H9 (cell line): Measurements from ENCODE around the gene SLC24A4. TPM values are rescaled to one million over a fixed set of nuclear protein-coding genes. Genes with fewer than 3 reads are reported as not detected.

ENCODE experiments used
- DNase-seq: peaks from one replicate; pipeline ENCODE4 v3.0.0-alpha.2; 2017
- H2AFZ ChIP-seq: one replicate; pipeline ENCODE4 v1.6.1; 2013; ENCODE audit warnings: mild to moderate bottlenecking, low read length, control low read depth, moderate library complexity
- H2AK5ac ChIP-seq: 2 replicates; pipeline ENCODE4 v1.6.1; 2013; ENCODE audit warnings: low read length, control low read depth, mixed read lengths; ENCODE audit not compliant: insufficient read length
- H2BK120ac ChIP-seq: one replicate; pipeline ENCODE4 v1.6.1; 2013; ENCODE audit warnings: low read depth, mild to moderate bottlenecking, low read length, control low read depth, inconsistent platforms; ENCODE audit not compliant: poor library complexity, severe bottlenecking
- H2BK12ac ChIP-seq: 2 replicates; pipeline ENCODE4 v1.6.1; 2013; ENCODE audit warnings: low read length, control low read depth, mixed read lengths, low read depth; ENCODE audit not compliant: insufficient read length
- H2BK15ac ChIP-seq: 2 replicates; pipeline ENCODE4 v1.6.1; 2013; ENCODE audit warnings: low read depth, low read length, control low read depth
- H2BK20ac ChIP-seq: one replicate; pipeline ENCODE4 v1.6.1; 2013; ENCODE audit warnings: low read depth, mild to moderate bottlenecking, low read length, control low read depth, inconsistent platforms; ENCODE audit not compliant: poor library complexity, severe bottlenecking
- H2BK5ac ChIP-seq: 2 replicates; pipeline ENCODE4 v1.6.1; 2013; ENCODE audit warnings: low read length, control low read depth, mixed read lengths; ENCODE audit not compliant: insufficient read length
- H3K14ac ChIP-seq: 2 replicates; pipeline ENCODE4 v1.6.1; 2013; ENCODE audit warnings: low read length, control low read depth; ENCODE audit not compliant: insufficient read depth
- H3K18ac ChIP-seq: 2 replicates; pipeline ENCODE4 v1.6.1; 2013; ENCODE audit warnings: low read depth, mild to moderate bottlenecking, mixed read lengths, low read length, control low read depth; ENCODE audit not compliant: insufficient read length
- H3K23ac ChIP-seq: 2 replicates; pipeline ENCODE4 v1.6.1; 2013; ENCODE audit warnings: low read length, control low read depth, mixed read lengths, low read depth; ENCODE audit not compliant: insufficient read length
- H3K23me2 ChIP-seq: 2 replicates; pipeline ENCODE4 v1.6.1; 2013; ENCODE audit warnings: low read depth, mild to moderate bottlenecking, mixed read lengths, low read length, control low read depth; ENCODE audit not compliant: insufficient read length, poor library complexity, severe bottlenecking
- H3K27ac ChIP-seq: 2 replicates; pipeline ENCODE4 v1.5.1; 2013; ENCODE audit warnings: low read length, control low read depth, mixed read lengths, low read depth; ENCODE audit not compliant: insufficient read length
- H3K27me3 ChIP-seq: 2 replicates; pipeline ENCODE4 v1.6.1; 2013; ENCODE audit warnings: low read length, control low read depth, inconsistent platforms; ENCODE audit not compliant: insufficient read depth
- H3K4ac ChIP-seq: 2 replicates; pipeline ENCODE4 v1.6.1; 2013; ENCODE audit warnings: low read depth, mild to moderate bottlenecking, control low read depth, inconsistent platforms, low read length, moderate library complexity
- H3K4me1 ChIP-seq: 2 replicates; pipeline ENCODE4 v1.6.1; 2013; ENCODE audit warnings: low read length, control low read depth, inconsistent platforms; ENCODE audit not compliant: insufficient read depth
- H3K4me2 ChIP-seq: 2 replicates; pipeline ENCODE4 v1.6.1; 2013; ENCODE audit warnings: low read length, control low read depth, mixed read lengths; ENCODE audit not compliant: insufficient read length, insufficient read depth
- H3K56ac ChIP-seq: 2 replicates; pipeline ENCODE4 v1.6.1; 2013; ENCODE audit warnings: low read depth, mild to moderate bottlenecking, mixed read lengths, low read length, control low read depth; ENCODE audit not compliant: insufficient read length
- H3K79me1 ChIP-seq: 2 replicates; pipeline ENCODE4 v1.6.1; 2013; ENCODE audit warnings: low read depth, mild to moderate bottlenecking, moderate library complexity, low read length, control low read depth, inconsistent platforms; ENCODE audit not compliant: insufficient read depth, poor library complexity, severe bottlenecking
- H3K79me2 ChIP-seq: 2 replicates; pipeline ENCODE4 v1.6.1; 2013; ENCODE audit warnings: low read length, control low read depth, inconsistent platforms; ENCODE audit not compliant: insufficient read depth
- H3K9ac ChIP-seq: 2 replicates; pipeline ENCODE4 v1.6.1; 2013; ENCODE audit warnings: low read length, control low read depth, mixed read lengths; ENCODE audit not compliant: insufficient read length; ENCODE audit errors: extremely low read depth
- H3K9me3 ChIP-seq: one replicate; pipeline ENCODE4 v1.6.1; 2013; ENCODE audit warnings: low read depth, low read length, inconsistent platforms; ENCODE audit not compliant: control insufficient read depth
- H3T11ph ChIP-seq: one replicate; pipeline ENCODE4 v1.6.1; 2013; ENCODE audit warnings: mild to moderate bottlenecking, low read length, control low read depth, inconsistent platforms
- H4K20me1 ChIP-seq: one replicate; pipeline ENCODE4 v1.6.1; 2013; ENCODE audit not compliant: control insufficient read depth, insufficient read length, insufficient read depth
- H4K5ac ChIP-seq: 2 replicates; pipeline ENCODE4 v1.6.1; 2013; ENCODE audit warnings: low read depth, mild to moderate bottlenecking, mixed read lengths, low read length, control low read depth; ENCODE audit not compliant: insufficient read length
- H4K8ac ChIP-seq: replicated peaks from 2 replicates; pipeline ENCODE4 v1.6.1; 2013; ENCODE audit warnings: low read length, control low read depth, mixed read lengths, low read depth; ENCODE audit not compliant: insufficient read length
- H4K91ac ChIP-seq: 2 replicates; pipeline ENCODE4 v1.6.1; 2013; ENCODE audit warnings: low read depth, mild to moderate bottlenecking, moderate library complexity, mixed read lengths, low read length, control low read depth; ENCODE audit not compliant: insufficient read length
- H3K27ac Mint-ChIP-seq, 3 experiments: 2 replicates in 2 of 3; 3 replicates in 1 of 3; pipeline ENCODE4 v1.8.0; 2020 to 2021; ENCODE audit warnings: mixed read lengths in 3 of 3, mild to moderate bottlenecking in 1 of 3, moderate library complexity in 1 of 3
- H3K27me3 Mint-ChIP-seq: 2 replicates; pipeline ENCODE4 v1.8.0; 2021; ENCODE audit warnings: low read depth, mild to moderate bottlenecking, moderate library complexity, mixed read lengths
- H3K36me3 Mint-ChIP-seq, 3 experiments: 2 replicates in 2 of 3; 3 replicates in 1 of 3; pipeline ENCODE4 v1.8.0; 2020 to 2021; ENCODE audit warnings: low read depth in 3 of 3, mixed read lengths in 3 of 3; ENCODE audit not compliant: insufficient read depth in 1 of 3
- H3K4me1 Mint-ChIP-seq, 2 experiments: 2 replicates each; pipeline ENCODE4 v1.8.0; 2020; ENCODE audit warnings: mixed read lengths in 2 of 2
- H3K4me3 Mint-ChIP-seq, 2 experiments: 2 replicates in 1 of 2; 3 replicates in 1 of 2; pipeline ENCODE4 v1.8.0; 2020 to 2021; ENCODE audit warnings: mild to moderate bottlenecking in 2 of 2, mixed read lengths in 2 of 2, moderate library complexity in 1 of 2
- H3K9me3 Mint-ChIP-seq, 2 experiments: 2 replicates in 1 of 2; 3 replicates in 1 of 2; pipeline ENCODE4 v1.8.0; 2020; ENCODE audit warnings: mild to moderate bottlenecking in 2 of 2, mixed read lengths in 2 of 2, moderate library complexity in 1 of 2
- WGBS: extraction: QIAGEN DNeasy Blood & Tissue Kit; methylation state at CpG from one replicate; pipeline ENCODE4 v1.1.7; 2013; ENCODE audit warnings: missing lambda C conversion rate, low lambda C conversion rate, mixed read lengths; ENCODE audit not compliant: insufficient read length; ENCODE audit errors: extremely low coverage; 5-methylcytosine and 5-hydroxymethylcytosine counted together
- total RNA-seq: library from RNA; stranded (reverse); gene quantifications from 2 replicates; pipeline ENCODE4 v1.2.1, GENCODE V29; 2021
- TF ChIP-seq, protein P1 (sequence below): fragments of 200-600 bp; sonication (generic); conservative IDR thresholded peaks from 3 replicates; pipeline ENCODE4 v1.8.0; 2021; ENCODE audit warnings: antibody characterized with exemption, mild to moderate bottlenecking

Gene SLC24A4
- total RNA-seq, 1 experiment from 2014 or later = 0.24 TPM

DNA sequence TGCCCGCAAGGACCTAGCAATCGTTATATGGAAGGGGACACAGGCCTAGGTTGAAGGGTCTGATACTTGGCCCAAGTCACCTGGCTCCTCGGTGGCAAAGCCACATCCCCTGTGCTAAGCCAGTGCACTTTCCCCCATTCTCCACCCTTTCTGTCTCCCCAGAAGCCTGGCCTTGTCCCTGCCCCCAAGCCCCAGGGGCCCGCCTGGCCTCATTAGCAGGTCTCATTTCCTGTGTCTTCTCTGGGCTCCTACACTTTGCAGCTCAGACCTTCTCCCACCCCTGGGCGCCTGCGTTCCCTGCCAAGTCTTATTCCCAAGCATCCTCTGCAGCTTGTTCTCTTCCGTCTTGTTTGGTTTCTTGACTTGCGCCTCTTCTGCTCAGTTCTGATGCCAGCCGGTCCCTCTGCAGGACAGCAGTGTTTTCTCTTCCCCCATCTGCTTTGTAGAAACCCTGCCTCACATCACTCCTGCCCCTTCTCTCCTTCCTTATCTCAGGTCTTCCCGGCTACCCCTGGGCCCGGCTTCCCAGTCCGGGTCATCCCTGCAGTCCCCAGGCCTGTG lies 66.7 kb downstream of the SLC24A4 start:
- no peaks in the 10 kb centered on the region for H3K9me3 ChIP-seq
- H3K27ac ChIP-seq = no peak overlapping the region
- TF ChIP-seq, protein P1, sequence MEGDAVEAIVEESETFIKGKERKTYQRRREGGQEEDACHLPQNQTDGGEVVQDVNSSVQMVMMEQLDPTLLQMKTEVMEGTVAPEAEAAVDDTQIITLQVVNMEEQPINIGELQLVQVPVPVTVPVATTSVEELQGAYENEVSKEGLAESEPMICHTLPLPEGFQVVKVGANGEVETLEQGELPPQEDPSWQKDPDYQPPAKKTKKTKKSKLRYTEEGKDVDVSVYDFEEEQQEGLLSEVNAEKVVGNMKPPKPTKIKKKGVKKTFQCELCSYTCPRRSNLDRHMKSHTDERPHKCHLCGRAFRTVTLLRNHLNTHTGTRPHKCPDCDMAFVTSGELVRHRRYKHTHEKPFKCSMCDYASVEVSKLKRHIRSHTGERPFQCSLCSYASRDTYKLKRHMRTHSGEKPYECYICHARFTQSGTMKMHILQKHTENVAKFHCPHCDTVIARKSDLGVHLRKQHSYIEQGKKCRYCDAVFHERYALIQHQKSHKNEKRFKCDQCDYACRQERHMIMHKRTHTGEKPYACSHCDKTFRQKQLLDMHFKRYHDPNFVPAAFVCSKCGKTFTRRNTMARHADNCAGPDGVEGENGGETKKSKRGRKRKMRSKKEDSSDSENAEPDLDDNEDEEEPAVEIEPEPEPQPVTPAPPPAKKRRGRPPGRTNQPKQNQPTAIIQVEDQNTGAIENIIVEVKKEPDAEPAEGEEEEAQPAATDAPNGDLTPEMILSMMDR = no peak
- no peak overlapping the region for H3K14ac ChIP-seq
- H4K20me1 ChIP-seq = no peaks in the 10 kb centered on the region
- H3K79me1 ChIP-seq = no peaks in the 10 kb centered on the region
- no peaks in the 10 kb centered on the region; the same call in 1 of the 2 replicates for H3K4me1 ChIP-seq
- Mint-ChIP-seq H3K36me3 (no peaks in the 10 kb centered on the region), H3K4me1 (peaks cover 22 to 30% of the 10 kb centered on the region in 2 experiments), H3K9me3 (no peaks in the 10 kb centered on the region), H3K27me3 (peaks cover 3% of the 10 kb centered on the region), H3K4me3 (no peak overlapping the region), H3K27ac (peak overlapping the region in 1 of 3 experiments; percentile 48; a peak in 2 of 7 replicates)
- no peak overlapping the region for H4K8ac ChIP-seq
- H2AK5ac ChIP-seq = no peak overlapping the region
- H3K27me3 ChIP-seq = no peaks in the 10 kb centered on the region
- no peak overlapping the region for H2BK20ac ChIP-seq
- WGBS = no CpG with 5 or more reads among the region's 12 CpGs
- no peak overlapping the region for H3K4ac ChIP-seq
- no peak overlapping the region for H2AFZ ChIP-seq
- no peak overlapping the region for H3T11ph ChIP-seq
- no peak overlapping the region for H4K91ac ChIP-seq
- no peaks in the 10 kb centered on the region for H3K79me2 ChIP-seq
- no peak for DNase-seq
- no peak overlapping the region for H4K5ac ChIP-seq
- no peak overlapping the region for H3K18ac ChIP-seq
- H3K23ac ChIP-seq = no peak overlapping the region
- no peak overlapping the region for H2BK120ac ChIP-seq
- H2BK12ac ChIP-seq = no peak overlapping the region
- no peak overlapping the region for H3K4me2 ChIP-seq
- H2BK15ac ChIP-seq = no peak overlapping the region
- H3K23me2 ChIP-seq = no peaks in the 10 kb centered on the region
- H3K56ac ChIP-seq = no peak overlapping the region
- H3K9ac ChIP-seq = no peak overlapping the region
- H2BK5ac ChIP-seq = no peak overlapping the region
